GM20000 (cell line): Measurements from ENCODE around the gene SLC39A7.
A peak's percentile ranks its signal among the peaks of the same experiment; 100 is the strongest.

Experiments
- DNase-seq: peaks from one replicate; pipeline ENCODE4 v3.0.0; 2012; ENCODE audit warnings: low spot score
- TF ChIP-seq, protein P1 (sequence below): IDR thresholded peaks from 2 replicates; pipeline ENCODE4 v1.5.1; 2012; ENCODE audit warnings: mild to moderate bottlenecking, control low read depth; ENCODE audit errors: extremely low read depth, missing control alignments

The SLC39A7 gene

DNA sequence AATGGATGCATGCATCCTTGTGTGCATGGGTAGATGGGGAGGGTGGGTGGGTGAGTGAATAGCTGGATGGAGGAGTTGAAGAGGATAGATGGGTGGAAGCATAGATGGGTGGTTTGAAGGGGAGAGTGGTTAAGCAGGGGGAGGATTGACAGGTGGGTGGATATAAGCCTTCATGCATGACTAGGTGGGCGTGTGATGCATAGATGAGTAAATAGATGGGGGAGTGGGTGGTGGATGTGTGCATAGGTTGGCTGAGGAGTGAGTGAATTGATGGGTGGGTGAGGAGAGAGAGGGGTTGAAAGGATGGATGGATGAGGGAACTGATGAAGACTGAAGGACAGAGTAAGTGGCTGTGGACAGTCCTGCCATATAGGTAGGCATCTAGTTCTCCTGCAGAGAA is 12.9 kb upstream of the SLC39A7 start:
- TF ChIP-seq, protein P1, sequence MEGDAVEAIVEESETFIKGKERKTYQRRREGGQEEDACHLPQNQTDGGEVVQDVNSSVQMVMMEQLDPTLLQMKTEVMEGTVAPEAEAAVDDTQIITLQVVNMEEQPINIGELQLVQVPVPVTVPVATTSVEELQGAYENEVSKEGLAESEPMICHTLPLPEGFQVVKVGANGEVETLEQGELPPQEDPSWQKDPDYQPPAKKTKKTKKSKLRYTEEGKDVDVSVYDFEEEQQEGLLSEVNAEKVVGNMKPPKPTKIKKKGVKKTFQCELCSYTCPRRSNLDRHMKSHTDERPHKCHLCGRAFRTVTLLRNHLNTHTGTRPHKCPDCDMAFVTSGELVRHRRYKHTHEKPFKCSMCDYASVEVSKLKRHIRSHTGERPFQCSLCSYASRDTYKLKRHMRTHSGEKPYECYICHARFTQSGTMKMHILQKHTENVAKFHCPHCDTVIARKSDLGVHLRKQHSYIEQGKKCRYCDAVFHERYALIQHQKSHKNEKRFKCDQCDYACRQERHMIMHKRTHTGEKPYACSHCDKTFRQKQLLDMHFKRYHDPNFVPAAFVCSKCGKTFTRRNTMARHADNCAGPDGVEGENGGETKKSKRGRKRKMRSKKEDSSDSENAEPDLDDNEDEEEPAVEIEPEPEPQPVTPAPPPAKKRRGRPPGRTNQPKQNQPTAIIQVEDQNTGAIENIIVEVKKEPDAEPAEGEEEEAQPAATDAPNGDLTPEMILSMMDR, result no peak
- no peak for DNase-seq

DNA sequence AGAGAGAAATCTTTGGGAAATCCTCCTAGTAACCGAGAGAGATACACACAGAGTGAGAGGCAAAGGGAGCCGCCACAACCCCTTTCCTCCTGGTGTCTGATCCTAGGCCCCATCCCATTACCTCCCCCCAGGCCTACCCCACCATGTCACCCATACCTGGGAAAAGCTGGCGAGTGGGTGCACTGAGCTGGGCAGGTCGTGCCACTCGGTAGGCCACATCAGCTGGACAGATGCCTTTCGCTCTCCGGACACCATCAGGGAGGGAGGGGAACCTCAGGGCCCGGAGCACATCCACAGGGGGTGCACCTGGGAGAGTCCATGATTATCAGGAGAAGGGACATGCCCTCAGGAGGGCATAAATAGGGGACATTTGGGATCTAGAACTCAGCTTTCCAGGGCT is 11.5 kb upstream of the SLC39A7 start:
- DNase-seq, result no peak
- TF ChIP-seq, protein P1, result no peak

DNA sequence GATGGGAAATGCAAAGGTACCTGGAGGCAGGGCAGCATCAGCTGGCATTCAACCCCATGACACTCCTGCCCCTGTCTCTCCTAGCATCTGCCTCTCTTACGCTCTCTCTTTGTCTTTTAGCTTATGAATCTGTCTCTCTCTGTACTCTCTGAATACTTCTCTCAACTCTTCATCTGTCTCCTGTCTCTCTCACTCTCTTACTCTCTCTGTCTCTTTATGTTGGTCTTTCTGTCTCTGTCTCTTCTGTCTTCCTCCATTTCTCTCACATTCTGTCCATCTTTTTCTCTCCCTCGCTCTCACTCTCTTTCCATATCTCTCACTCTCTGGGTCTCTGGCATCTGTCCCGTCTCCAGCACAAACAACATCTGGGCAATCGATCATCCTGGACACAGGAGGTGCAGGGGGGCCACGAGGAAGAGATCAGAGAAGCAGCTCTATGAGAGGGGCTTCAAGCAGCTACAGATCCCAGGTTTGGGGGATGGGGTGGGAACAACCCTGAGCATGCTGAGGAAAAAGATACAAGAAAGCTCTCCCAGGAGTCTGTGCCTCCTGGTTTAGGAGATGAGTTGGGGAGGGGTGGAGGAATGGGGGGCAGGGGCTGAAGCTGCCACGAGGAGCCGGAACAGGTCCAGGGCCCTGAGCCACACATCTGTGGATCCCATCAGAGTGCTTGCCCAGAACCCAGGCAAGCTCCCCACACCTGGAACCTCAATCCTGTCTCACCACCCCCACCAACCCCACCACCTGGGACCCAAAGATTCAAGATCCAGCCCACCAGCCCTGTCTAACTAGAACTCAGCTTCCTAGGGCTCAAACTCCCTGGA is 10.8 kb upstream of the SLC39A7 start:
- TF ChIP-seq, protein P1, result no peak
- DNase-seq, result no peak

DNA sequence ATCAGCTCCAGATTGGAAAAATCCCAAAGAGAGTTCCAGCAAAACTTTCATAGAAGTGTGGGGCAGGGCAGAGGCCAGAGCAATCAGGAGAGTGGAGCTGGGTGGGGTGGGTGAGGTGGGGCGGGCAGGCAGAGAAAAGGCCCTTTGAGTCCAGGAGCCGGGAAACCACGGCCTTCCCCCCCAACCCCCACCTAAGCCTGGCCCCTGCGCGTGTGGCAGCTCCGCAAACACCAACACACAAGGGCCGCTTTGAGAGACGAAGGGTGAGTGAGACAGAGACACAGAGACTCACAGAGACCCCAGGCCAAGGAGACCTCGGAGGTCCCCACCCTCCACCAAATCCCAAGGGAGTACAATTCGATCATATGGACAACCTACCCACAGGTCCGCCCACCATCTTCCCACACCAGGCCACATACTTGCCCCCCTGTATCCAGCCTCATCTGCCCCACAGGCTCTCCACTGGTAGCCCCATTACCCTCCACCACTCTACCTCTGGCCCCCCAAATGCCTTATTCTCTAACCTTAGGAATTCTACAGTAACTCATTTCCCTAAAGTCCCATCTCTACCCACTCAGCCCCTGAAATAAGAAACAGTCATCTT is 10.1 kb upstream of the SLC39A7 start:
- no peak for DNase-seq
- TF ChIP-seq, protein P1, result no peak

DNA sequence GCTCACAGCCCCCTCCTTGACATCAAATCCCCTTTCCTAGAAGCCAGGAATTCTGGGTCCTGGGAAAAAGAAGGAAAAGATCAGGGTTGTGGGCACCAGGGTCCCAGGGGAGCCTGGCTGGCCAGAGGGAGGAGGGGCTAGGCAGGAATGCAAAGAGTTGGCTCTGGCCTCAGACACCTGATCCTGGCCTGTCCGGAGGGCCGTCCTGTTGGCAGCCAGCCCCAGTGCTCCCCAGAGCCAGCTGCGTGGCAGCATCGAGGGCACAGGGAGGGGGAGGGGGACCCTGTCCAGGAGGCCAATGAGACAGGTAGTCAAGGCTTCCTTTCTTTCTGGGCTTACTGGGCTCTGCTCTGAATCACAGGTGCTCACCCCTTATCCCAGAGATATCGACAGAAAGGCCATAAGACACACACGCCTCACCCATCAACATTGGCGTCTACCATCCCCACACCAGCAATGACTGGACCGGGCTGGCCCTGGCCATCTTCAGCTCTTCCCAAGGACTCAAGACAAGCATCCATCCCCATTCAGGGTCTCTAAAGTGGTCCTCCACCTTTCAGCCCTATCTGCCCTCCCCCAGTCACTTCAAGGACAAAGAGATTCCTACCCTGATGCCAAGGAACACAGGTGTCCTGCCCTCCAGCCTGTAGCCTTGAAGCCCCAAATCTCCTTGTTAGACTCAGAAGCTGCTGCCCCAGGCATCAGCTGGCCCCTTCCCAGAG is 9.1 kb upstream of the SLC39A7 start:
- TF ChIP-seq, protein P1, result no peak
- DNase-seq, result no peak

DNA sequence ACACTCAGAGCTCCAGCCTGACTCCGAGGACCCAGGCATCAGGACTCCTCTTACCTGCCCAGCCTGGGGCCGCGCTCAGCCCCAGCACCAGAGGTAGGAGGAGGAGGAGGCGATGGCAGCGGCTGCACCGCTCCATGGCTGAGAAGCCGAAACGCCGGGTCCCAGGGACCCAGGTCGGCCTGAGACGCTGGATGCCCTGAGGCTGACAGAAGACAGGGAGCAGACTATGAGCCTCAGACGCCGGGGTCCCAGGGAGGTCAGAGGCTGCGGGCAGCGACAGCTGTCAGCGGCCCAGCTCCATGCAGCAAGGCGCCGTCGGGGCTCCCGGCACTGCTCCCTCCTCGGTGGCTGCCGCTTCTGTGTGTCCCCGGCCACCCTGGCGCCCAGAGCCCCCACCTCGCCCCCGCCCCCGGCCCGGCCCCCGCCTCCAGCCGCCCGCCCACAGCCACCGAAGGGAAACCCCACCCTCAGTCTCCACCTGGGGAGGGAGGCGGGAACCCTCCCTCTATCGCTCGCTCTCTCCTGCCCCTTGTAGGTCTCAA is 8.5 kb upstream of the SLC39A7 start, which contains the start of gene COL11A2:
Gene COL11A2 (minus strand): TSS at position 363 of the 542 bp plus-strand sequence. CDS start 227 bp downstream, at position 136.
- DNase-seq, result peak; percentile 54

More for the DNA sequence above, 8.5 kb upstream of the SLC39A7 start, which contains the start of gene COL11A2:
- TF ChIP-seq, protein P1, result no peak
